Panc1 (cell line): ENCODE measurements around the gene CHRD.

ENCODE experiments used
- CTCF ChIP-seq: fragments of 450-650 bp; IDR thresholded peaks from 2 replicates; pipeline ENCODE4 v1.5.1; 2017; ENCODE audit warnings: mild to moderate bottlenecking
- SIN3A ChIP-seq: IDR thresholded peaks from 2 replicates; pipeline ENCODE4 v1.6.1; 2012; ENCODE audit warnings: low read depth, mild to moderate bottlenecking, low read length, moderate library complexity, borderline replicate concordance; ENCODE audit not compliant: insufficient read depth
- TCF7L2 ChIP-seq: IDR thresholded peaks from 2 replicates; pipeline ENCODE4 v1.6.1; 2011; ENCODE audit warnings: mild to moderate bottlenecking, low read depth, low read length, inconsistent platforms

- TF ChIP-seq CTCF = no peak
- no peak for TF ChIP-seq SIN3A
- TF ChIP-seq TCF7L2 = no peak
Observed at GRCh38 chr3:184341925-184342324, 37.9 kb upstream of the CHRD start.
